HUDEP-2 (cell line): ENCODE data around the gene ST3GAL6.

Experiments used
- DNase-seq, 76 experiments: peaks; one replicate each; lab custom pipeline; 2025; ENCODE audit not compliant: unreplicated experiment in 76 of 76; lab: John Stamatoyannopoulos, UW

The ST3GAL6 gene

DNA sequence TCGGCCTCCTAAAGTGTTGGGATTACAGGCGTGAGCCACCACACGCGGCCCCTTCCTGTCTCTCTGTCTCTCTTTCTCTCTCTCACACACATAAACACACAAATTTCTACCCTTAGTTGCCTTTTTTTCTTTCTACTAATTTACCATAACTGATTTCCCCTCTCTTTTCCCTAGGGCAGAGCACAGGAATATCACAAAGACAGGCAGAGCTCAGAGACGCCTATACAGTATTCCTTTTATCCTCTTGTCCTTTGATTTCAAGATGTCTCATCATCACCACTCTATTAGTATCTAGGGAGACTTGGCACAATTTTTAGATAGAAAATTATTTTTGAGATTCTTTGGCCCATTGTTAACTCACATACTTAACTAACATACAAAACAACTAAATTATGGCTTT lies 25.8 kb upstream of the ST3GAL6 start:
- no peak for DNase-seq

GRCh38 chr3:98739266-98739665 lies 23.9 kb upstream of the ST3GAL6 start:
- no peak for DNase-seq

- DNase-seq, result no peak
These were observed 22.8 kb upstream of the ST3GAL6 start for GRCh38 chr3:98740324-98740723.

DNA sequence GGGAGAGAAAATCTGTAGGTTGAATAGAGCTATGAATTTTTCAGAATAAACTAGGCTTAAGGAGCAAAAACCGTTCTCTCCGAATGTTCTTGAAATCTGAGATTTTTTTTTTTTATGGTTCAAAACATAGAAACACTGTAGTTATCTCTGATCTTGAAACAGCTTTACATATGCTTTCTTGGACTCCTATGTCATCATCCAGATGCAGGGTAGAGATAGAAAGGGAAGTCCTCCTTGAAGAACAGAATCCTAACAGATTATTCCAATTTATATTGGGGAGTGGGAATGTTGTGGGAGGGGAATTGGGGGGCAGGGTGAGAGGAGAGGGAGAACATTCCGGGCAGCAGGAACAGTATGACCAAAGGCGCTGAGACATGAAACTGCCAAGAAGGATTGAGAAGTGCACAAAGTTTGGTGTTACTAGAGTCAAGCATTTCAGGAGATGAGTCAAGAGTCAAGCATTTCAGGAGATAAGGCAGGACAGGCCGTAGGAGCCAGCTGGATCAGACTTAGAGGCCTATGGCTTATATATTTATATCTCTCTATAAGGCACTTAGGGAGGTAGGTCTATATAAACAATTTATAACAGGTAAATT lies 21.9 kb upstream of the ST3GAL6 start:
- no peak for DNase-seq

DNA sequence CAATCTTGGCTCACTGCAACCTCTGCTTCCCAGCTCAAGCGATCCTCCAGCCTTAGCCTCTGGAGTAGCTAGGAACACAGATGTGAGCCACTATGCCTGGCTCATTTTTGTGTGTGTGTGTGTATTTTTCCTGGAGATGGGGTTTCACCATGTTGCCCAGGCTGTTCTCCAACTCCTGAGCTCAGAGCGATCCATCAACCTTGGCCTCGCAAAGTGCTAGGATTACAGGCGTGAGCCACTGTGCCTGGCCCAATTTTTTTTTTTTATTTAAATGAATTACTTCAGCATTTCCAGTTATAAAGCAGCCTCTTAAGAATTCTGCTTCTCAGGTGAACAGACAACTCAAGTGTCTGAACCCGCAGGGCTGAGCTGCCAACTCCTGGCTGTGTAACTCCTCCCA lies 20.1 kb upstream of the ST3GAL6 start:
- DNase-seq, result no peak

- DNase-seq, result no peak
These were observed 18.9 kb upstream of the ST3GAL6 start for GRCh38 chr3:98744283-98744682.

GRCh38 chr3:98745718-98746117 lies 17.4 kb upstream of the ST3GAL6 start:
- no peak for DNase-seq

- DNase-seq, result no peak
These were observed 17.0 kb upstream of the ST3GAL6 start for GRCh38 chr3:98746122-98746521.

GRCh38 chr3:98746882-98747281 lies 16.3 kb upstream of the ST3GAL6 start:
- DNase-seq, result no peak

- DNase-seq, result no peak
These were observed 12.7 kb upstream of the ST3GAL6 start for GRCh38 chr3:98750276-98750919.

- DNase-seq, result no peak
These were observed 8.7 kb upstream of the ST3GAL6 start for GRCh38 chr3:98754483-98754882.

DNA sequence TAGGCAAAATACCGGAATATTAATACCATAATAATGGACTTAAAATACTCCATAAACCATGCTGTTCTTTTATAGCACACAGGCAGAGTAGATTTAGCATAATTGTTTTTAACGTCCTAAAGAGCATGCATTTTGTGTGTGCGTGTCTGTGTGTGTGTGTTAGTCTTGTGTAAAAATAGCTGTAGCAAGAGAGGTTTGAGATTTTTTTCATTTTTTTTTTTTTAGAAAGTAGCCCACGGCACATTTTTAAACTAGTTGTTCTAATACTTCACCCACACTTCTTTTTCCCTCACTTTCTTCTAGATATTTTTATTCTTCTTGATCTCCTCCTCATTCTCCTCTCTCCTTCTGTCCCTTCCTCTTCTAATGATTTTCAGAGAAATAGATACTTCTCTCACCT lies 7.5 kb upstream of the ST3GAL6 start:
- no peak for DNase-seq

- no peak for DNase-seq
These were observed 3.5 kb upstream of the ST3GAL6 start for GRCh38 chr3:98759629-98760028.

DNA sequence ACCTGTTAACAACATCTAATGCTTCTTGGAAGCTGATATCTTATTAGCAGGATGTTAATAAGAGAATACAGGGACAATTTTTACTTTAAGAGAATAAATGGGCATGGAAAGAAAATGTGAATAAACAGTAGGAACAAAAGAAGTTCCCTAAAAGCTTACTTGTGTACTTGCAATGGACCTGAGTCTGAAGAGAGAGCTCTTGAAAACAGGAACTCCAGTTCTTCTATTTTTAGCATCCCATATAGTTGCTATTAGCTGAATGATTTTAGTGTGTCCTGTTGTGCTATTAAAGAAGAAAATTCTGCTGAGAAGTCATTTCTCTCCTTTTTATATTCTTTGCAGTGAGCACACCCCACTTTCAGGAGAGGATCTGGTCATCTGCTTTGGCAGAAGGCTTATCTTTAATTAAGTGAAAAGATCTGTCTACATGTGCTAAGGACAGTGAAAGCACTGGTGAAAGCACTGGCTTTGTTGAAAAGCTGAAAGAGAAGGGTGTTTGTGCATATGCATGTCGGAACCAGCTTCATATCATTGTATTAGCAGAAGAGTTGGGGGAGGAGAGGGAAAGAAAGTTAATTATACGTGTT lies 1.4 kb upstream of the ST3GAL6 start:
- peak in 4 of 76 experiments; percentile 4 to 38 (median 12) for DNase-seq

GRCh38 chr3:98763819-98764418 lies 779 bp downstream of the ST3GAL6 start:
- DNase-seq, result no peak

GRCh38 chr3:98764472-98764884 lies 1.3 kb downstream of the ST3GAL6 start:
- DNase-seq, result no peak

DNA sequence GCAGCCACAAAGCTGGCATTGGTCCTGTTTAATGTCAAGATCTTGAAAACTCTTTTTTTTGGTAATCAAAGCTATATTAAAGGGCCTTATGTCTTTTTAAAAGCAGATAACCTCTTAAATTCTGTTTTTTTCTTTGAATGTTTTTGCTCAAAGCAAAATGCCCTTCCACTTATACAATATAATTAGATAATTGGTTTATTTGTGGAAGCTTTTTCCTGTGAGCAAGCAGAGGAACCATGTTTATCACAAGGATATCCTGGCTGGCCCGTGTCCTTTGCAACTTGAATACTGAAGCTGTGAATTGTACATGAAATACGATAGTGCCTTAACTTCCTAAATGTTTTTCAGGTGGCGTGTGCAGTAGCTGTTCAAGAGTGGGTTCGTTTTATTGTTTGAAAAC lies 2.6 kb downstream of the ST3GAL6 start:
- DNase-seq, result no peak

DNA sequence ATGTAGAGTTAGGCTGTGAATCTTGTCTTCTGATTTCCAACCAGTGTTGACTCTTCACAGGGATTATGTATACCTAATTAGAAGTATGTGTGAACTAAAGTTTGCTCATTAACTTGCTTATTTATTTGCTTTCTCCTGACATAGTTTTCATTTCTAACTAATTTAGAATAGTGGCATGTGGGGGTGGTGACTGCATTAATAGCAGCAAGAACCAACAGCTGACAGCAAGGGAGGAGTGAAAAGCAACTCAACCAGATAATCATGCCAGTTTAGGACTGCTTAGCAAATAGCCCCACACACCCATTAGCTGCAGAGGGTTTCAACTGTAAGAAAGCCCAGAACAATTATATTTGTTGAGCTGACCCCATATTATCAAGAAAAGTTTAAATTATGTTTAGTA lies 3.8 kb downstream of the ST3GAL6 start:
- DNase-seq, result no peak

DNA sequence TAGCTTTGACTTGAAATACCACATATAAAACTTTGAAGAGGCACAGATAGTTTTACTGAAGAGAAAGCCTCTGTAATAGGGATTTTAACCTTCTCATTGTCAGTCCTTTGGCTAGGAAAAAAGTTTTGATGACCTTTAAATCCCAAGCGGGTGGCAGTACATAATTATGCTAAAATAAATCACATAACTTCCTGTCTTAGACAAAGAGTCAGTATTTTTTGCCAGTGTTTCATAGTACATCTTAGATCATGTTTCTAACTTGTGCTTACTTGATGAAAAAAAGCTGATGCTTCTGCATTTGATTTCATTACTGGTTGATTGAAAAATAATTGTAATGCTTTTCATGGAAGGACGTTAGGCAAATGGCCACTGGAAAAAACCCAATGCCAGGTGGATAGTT lies 5.8 kb downstream of the ST3GAL6 start:
- DNase-seq, result no peak

GRCh38 chr3:98769448-98769847 lies 6.3 kb downstream of the ST3GAL6 start:
- no peak for DNase-seq

GRCh38 chr3:98770261-98771039 lies 7.3 kb downstream of the ST3GAL6 start:
- DNase-seq, result no peak
